Upper lobe of left lung (tissue), 6 donors: ENCODE measurements around the gene IL13RA2. TPM values are rescaled to one million over a fixed set of nuclear protein-coding genes. Genes with fewer than 3 reads are reported as not detected.

Experiments
- ATAC-seq, 2 donors: fragments of 200-7000 bp; cut with Tn5 transposase; one replicate each; pipeline ENCODE4 v1.9.1; 2022; ENCODE audit warnings: mild to moderate bottlenecking in 2 of 2, moderate library complexity in 2 of 2; ENCODE audit not compliant: low FRiP score in 2 of 2
- DNase-seq, 2 donors: peaks; one replicate each; pipeline ENCODE4 v3.0.0-alpha.2; 2019 to 2020
- H3K27ac ChIP-seq, 4 donors: fragments of 200-600 bp; sonication (generic); one replicate each; pipeline ENCODE4 v1.5.1; 2016 to 2019
- H3K27me3 ChIP-seq, 4 donors: fragments of 200-600 bp; sonication (generic); one replicate each; pipeline ENCODE4 v1.5.1; 2017 to 2019
- H3K36me3 ChIP-seq, 4 donors: fragments of 200-600 bp; sonication (generic); one replicate each; pipeline ENCODE4 v1.5.1; 2016 to 2019
- H3K4me1 ChIP-seq, 4 donors: fragments of 200-600 bp; sonication (generic); one replicate each; pipeline ENCODE4 v1.5.1; 2018 to 2019
- H3K4me3 ChIP-seq, 4 donors: fragments of 200-600 bp; sonication (generic); one replicate each; pipeline ENCODE4 v1.5.1; 2017 to 2019; ENCODE audit warnings: mild to moderate bottlenecking in 2 of 4, moderate library complexity in 1 of 4
- H3K9me3 ChIP-seq, 4 donors: fragments of 200-600 bp; sonication (generic); one replicate each; pipeline ENCODE4 v1.5.1; 2018 to 2019
- EP300 ChIP-seq, 4 donors: sonication (generic); formaldehyde crosslinking; IDR thresholded peaks; one replicate each; pipeline ENCODE4 v1.5.1; 2017; ENCODE audit warnings: antibody characterized with exemption in 4 of 4, control low read depth in 2 of 4
- POLR2A ChIP-seq, 4 donors: fragments of 450-650 bp; IDR thresholded peaks; one replicate each; pipeline ENCODE4 v1.5.1; 2016 to 2017; ENCODE audit warnings: antibody characterized with exemption in 4 of 4, mild to moderate bottlenecking in 2 of 4
- POLR2AphosphoS5 ChIP-seq, 2 donors: sonication (generic); formaldehyde crosslinking; IDR thresholded peaks; one replicate each; pipeline ENCODE4 v1.5.1; 2017; ENCODE audit warnings: antibody characterized with exemption in 2 of 2
- WGBS, 2 donors: methylation state at CpG; one replicate each; pipeline ENCODE4 v1.1.5; 2017 to 2018; 5-methylcytosine and 5-hydroxymethylcytosine counted together
- total RNA-seq, 6 donors: library from RNA; depleted of rRNA in 4 of 6; stranded (reverse); fragments of >200 nt in 4 of 6; gene quantifications; one replicate each; pipeline versions ENCODE4 v1.1.0 to v1.2.1, GENCODE V29; 2016 to 2021
- TF ChIP-seq, protein P1 (sequence below), 6 experiments: fragments of 450-650 bp in 4 of 6; fragments of 200-600 bp in 2 of 6; sonication (generic) in 2 of 6; IDR thresholded peaks; one replicate each; pipeline ENCODE4 v1.5.1; 2016 to 2019; ENCODE audit warnings: antibody characterized with exemption in 6 of 6
- donor health status: DM: no; HTN: no; CAD: no; lungs with moderate emphysema.
- donor health status: DM: no; HTN: yes; CAD: no; lungs with severe emphysema.

The IL13RA2 gene
- total RNA-seq, 6 donors from 2014 or later: 0.57 to 1.0 TPM; not detected in 4

GRCh38 chrX:115054876-115055275, 37.5 kb upstream of the IL13RA2 start:
- no peak overlapping the region for H3K27ac ChIP-seq
- H3K4me1 ChIP-seq: peaks cover 0 to 6% (median 0%) of the 10 kb centered on the region in 4 donors
- H3K27me3 ChIP-seq: no peaks in the 10 kb centered on the region
- ATAC-seq (no peak), DNase-seq (no peak)
- no peaks in the 10 kb centered on the region for H3K9me3 ChIP-seq
- H3K4me3 ChIP-seq: no peak overlapping the region
- H3K36me3 ChIP-seq: no peaks in the 10 kb centered on the region
- 63 to 96% methylated on average over 3 of the region's 3 CpGs for WGBS, 2 donors
- TF ChIP-seq, protein P1, sequence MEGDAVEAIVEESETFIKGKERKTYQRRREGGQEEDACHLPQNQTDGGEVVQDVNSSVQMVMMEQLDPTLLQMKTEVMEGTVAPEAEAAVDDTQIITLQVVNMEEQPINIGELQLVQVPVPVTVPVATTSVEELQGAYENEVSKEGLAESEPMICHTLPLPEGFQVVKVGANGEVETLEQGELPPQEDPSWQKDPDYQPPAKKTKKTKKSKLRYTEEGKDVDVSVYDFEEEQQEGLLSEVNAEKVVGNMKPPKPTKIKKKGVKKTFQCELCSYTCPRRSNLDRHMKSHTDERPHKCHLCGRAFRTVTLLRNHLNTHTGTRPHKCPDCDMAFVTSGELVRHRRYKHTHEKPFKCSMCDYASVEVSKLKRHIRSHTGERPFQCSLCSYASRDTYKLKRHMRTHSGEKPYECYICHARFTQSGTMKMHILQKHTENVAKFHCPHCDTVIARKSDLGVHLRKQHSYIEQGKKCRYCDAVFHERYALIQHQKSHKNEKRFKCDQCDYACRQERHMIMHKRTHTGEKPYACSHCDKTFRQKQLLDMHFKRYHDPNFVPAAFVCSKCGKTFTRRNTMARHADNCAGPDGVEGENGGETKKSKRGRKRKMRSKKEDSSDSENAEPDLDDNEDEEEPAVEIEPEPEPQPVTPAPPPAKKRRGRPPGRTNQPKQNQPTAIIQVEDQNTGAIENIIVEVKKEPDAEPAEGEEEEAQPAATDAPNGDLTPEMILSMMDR (IDR thresholded peaks at IDR 0.05): no peak
- no peak for TF ChIP-seq POLR2A (IDR thresholded peaks at IDR 0.05)
- no peak for TF ChIP-seq POLR2AphosphoS5 (IDR thresholded peaks at IDR 0.05)
- TF ChIP-seq EP300 (IDR thresholded peaks at IDR 0.05): no peak

GRCh38 chrX:115053223-115053622, 35.8 kb upstream of the IL13RA2 start:
- H3K9me3 ChIP-seq: no peaks in the 10 kb centered on the region
- H3K27ac ChIP-seq: no peak overlapping the region
- H3K36me3 ChIP-seq: no peaks in the 10 kb centered on the region
- 43 to 69% methylated on average over 1 of the region's 1 CpG for WGBS, 2 donors
- no peak for TF ChIP-seq POLR2A (IDR thresholded peaks at IDR 0.05)
- TF ChIP-seq POLR2AphosphoS5 (IDR thresholded peaks at IDR 0.05): no peak
- TF ChIP-seq EP300 (IDR thresholded peaks at IDR 0.05): no peak
- TF ChIP-seq, protein P1 (IDR thresholded peaks at IDR 0.05): no peak
- no peaks in the 10 kb centered on the region for H3K27me3 ChIP-seq
- peaks cover 0 to 4% (median 0%) of the 10 kb centered on the region in 4 donors for H3K4me1 ChIP-seq
- ATAC-seq: no peak
- H3K4me3 ChIP-seq: no peak overlapping the region
- no peak for DNase-seq

GRCh38 chrX:115047715-115048114, 30.3 kb upstream of the IL13RA2 start:
- no peaks in the 10 kb centered on the region for H3K27me3 ChIP-seq
- no peaks in the 10 kb centered on the region for H3K36me3 ChIP-seq
- no peak overlapping the region for H3K27ac ChIP-seq
- no peaks in the 10 kb centered on the region for H3K4me1 ChIP-seq
- H3K4me3 ChIP-seq: no peak overlapping the region
- TF ChIP-seq, protein P1 (IDR thresholded peaks at IDR 0.05): no peak
- no peaks in the 10 kb centered on the region for H3K9me3 ChIP-seq
- no peak for ATAC-seq
- no peak for DNase-seq

- no peaks in the 10 kb centered on the region for H3K36me3 ChIP-seq
- H3K9me3 ChIP-seq: no peaks in the 10 kb centered on the region
- no peak overlapping the region for H3K27ac ChIP-seq
- no peaks in the 10 kb centered on the region for H3K27me3 ChIP-seq
- no peak for ATAC-seq
- no peaks in the 10 kb centered on the region for H3K4me1 ChIP-seq
- no peak for TF ChIP-seq POLR2A (IDR thresholded peaks at IDR 0.05)
- TF ChIP-seq, protein P1 (IDR thresholded peaks at IDR 0.05): no peak
- no peak for TF ChIP-seq POLR2AphosphoS5 (IDR thresholded peaks at IDR 0.05)
- no peak for TF ChIP-seq EP300 (IDR thresholded peaks at IDR 0.05)
- DNase-seq: no peak
- no peak overlapping the region for H3K4me3 ChIP-seq
These were observed 29.8 kb upstream of the IL13RA2 start for GRCh38 chrX:115047181-115047580.

DNA sequence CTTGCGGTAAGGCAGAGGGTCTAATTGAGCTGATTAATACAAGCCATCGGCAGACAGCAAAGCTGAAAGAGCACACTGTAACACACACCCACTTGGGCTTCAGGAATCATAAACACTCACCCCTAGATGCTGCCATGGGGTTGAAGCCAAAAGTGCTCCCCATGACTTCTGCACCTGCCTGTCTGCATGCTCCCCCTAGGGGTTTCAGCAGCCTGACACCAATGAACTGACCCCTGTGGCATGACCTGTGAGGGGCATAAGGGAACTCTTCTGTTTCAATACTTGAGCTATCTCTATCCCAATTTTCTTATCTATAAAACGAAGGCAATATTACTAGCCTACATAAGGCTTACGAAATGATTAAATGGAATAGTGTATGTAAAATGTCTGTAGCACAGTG, 23.0 kb upstream of the IL13RA2 start:
- no peaks in the 10 kb centered on the region for H3K36me3 ChIP-seq
- no peaks in the 10 kb centered on the region for H3K27me3 ChIP-seq
- DNase-seq: no peak
- 70 to 100% methylated on average over 3 to 4 of the region's 4 CpGs for WGBS, 2 donors
- no peaks in the 10 kb centered on the region for H3K4me1 ChIP-seq
- no peak for ATAC-seq
- H3K27ac ChIP-seq: no peak overlapping the region
- no peak overlapping the region for H3K4me3 ChIP-seq
- TF ChIP-seq POLR2A (IDR thresholded peaks at IDR 0.05): no peak
- no peaks in the 10 kb centered on the region for H3K9me3 ChIP-seq
